Activated T-cell treated with anti-CD3 and anti-CD28 coated beads for 24 hours (primary cell): ENCODE measurements around the gene RBM19.

Experiments
- DNase-seq: peaks from one replicate; pipeline ENCODE4 v3.0.0-alpha.2; 2020; ENCODE audit warnings: low read depth

The RBM19 gene

DNA sequence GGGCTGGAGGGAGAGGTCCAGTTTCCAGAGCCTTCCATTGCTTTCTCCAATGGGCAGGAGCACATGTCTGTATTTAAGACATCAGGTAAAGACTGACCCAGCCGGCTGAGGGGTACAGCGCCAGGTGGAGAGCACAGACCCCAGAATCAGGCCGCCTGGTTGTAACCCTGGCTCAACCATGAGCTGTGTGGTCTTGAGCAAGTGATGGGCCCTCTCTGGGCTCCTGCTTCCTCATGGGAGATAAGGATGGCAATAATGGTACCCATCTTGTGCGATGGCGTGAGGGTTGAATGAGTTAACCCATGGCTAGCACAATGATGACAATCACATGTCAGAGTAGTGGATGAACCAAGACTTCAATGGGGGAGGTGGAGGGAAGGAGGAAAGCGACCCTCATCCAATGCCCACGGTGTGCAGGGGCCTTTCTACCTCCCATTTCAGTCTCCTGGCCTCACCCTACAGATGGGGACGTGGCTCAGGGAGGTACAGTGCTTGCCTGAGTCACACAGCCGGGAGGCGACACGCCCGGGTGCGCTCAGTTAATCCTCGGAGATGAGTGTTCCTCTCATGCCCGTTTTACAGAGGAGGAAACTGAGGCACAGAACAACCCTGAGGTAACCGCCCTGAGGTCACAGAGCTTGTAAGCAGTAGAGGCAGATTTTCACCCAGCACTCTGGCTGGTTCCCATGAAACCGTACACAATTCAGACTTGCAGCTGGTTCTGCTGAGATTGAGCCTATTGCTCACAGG, 163.9 kb downstream of the RBM19 start:
- DNase-seq: no peak

DNA sequence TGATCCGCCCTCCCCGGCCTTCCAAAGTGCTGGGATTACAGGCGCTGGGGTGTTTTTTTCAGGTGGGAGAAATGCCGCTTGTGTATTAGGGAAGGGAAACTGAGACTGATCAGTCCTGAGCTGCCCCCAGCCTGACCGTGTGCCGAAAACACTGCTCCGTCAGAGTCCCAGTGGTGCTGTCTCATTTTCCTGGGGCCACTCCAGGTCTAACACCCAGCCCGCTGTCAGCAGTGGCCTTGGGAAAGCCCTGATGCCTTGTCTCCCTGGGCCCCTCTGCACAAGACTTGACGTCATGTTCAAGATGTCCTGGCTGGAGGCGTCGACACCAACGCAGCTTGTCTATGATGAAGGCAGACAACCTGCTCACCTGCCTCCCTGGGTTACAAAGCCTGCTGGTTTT, 165.9 kb downstream of the RBM19 start:
- no peak for DNase-seq

DNA sequence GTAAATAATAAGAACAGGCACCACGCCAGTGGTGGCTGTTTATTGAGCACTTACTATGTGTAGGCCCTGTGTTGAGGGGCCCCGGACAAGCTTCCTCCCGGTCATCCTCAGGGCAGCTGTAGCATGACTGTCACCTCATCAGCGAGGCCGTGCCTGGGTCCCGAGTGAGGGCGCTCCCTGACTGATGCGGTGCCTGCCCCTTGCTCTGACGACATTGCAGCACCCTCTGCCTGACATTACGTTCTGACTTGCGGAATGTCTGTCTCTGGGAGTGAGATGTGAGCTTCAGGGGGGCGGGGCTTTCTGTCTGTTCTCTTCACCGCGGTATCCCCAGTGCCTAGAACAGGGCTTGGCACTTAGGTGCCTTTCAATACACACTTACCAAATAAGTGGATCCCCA, 167.6 kb downstream of the RBM19 start:
- no peak for DNase-seq

DNA sequence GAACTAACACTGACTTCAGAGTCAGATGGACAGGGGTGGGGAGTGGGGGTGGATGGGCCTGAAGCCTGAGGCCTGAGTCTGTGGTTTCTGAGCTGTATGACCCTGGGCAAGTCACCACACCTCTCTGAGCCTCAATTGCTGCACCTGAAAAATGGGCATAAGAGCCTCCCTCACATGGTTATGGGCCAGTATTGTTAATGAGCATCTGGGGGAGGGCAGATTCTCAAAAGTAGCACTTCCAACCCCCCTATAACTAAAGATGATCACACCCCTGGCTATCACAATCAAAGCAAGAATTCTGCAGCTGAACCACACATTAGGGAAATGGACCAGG, 168.6 kb downstream of the RBM19 start:
- no peak for DNase-seq

DNA sequence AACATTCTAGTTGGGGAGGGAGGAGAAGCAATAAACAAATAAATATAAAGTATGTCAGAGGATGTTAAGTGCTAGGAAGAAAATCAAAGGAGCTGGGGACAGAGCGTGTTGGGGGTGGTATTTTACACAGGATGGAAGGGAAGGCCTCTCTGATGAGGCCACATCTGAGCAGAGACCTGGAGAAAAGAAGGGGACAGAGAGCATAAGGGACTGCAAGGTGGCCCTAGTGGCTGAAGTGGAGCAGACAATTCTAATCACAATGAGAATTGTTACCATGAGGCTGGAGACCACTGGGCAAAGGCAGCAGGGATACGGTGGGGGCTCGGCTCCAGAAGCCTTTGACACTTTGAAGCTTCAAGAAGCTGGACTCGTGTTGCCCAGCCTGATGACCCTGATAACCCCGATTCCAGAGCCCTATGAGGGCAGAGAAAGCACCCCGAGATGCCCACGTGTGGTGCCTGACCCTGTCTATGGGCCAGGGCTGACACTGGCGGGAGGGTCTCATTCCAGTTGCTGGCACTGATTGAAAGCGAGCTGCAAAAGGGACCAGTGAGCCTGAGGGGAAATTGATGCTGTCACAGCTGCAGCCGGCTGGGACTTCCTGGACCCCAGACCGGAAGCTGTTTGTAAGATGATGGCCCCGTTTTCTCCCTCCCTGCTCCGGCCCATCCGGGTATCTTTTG, 169.1 kb downstream of the RBM19 start:
- no peak for DNase-seq

DNA sequence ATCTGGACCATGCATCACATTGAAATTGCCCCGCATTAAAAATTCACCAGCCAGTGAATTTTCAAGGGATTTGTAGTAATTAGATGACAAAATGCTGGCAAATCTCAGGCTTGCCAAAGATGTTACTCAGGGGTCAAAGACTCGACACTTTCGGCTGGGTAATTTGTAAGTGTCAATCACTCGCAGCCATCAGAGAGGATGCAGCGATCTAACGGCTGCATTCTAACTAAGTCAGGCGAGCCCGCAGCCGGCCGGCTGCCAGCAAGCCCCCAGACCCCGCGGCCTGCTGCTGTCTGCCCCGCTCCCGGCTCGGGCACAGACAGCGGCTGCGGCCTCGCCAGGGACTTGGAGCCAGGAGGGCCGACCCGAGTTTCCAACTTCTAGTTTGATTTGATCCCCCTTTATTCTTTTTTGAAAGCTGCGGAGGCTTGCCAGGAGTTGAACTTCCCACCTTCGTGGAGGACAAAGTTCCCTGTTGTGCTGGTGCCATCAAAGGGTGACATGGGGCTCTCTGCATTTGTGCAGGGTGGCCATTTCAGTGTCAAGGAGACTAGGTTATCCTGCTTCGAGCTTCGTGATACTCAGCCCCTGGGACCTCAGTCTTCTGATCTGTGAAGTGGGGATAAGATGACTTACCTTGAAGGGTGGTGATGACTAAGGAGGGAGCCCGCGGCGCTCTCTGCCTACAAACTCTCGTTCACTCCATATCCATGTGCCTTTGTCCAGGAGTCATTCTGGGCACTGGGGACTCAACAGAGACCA, 169.9 kb downstream of the RBM19 start:
- DNase-seq: no peak

DNA sequence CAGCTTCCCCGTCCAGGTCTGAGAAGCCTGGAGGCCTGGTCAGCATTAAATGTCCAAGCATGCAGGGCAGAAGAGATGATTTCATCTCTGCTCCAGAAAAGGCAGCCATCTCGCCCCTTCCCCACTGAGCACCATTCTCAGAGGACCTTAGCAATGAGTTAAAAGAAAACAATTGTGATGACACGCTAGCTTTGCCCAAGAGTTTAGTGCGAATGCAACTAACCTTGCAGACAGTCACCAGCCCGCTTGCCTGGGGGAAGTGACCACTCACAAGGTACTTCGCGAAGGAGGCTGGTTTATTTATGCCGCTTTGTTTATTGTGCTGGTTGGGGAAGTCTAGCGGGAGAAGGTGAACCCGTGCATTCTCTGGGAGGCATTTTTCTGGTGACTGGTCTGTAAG, 170.7 kb downstream of the RBM19 start:
- no peak for DNase-seq

DNA sequence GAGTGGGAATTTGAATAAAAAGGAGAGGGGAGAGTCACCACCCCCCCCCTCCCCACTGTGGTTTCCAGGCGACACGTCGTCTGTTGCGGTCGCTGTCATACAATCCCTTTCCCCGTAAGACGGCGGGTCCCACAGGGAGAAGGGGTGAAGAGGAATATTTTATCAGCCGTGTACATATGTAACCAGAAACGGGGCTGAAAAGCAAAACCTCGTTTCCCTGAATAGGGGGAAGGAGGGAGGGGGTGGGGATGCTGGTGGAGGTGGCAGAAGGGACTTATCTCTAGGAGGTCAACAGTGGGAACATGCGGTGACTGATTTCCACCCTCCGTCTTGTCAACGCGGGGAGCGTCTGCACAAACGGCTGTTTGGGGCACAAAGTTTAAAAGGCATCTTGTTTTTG, 171.4 kb downstream of the RBM19 start:
- DNase-seq: no peak

DNA sequence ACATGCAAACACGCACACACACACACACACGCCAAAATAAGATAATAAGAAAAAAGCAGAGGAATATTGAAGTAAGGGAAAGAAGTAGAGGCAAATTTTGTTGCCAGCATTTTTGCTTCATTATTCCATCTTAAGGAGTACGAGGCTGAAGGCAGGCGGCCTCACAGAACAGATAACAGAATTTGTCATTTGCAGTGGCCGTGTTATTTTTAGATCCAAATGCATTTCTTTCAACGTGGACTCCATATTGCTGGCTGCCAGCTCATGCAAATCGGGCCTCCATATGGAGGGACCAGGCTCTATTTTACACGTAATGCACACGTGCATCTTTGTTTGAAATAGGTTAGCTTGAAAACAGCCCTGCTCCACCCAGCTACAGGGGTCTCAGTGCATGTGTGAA, 172.9 kb downstream of the RBM19 start:
- no peak for DNase-seq

DNA sequence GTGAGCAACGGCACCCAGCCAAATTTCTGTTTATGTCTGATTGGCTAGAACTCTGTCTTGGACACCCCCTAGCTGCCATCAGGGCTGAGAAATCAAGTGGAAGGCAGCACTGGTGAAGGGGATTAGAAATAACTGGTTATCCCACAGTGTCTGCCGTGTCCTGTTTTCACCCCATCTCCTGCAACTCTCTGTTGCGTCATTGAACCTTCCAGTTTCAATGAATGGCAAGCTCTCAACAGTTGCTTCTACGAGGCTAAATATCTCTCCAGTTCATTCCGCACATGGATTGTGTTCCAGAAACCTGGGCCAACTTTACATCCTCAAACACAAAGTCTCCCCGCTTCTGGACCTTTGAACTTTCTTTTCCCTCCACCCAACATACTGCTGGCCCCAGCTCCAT, 173.7 kb downstream of the RBM19 start:
- DNase-seq: no peak

DNA sequence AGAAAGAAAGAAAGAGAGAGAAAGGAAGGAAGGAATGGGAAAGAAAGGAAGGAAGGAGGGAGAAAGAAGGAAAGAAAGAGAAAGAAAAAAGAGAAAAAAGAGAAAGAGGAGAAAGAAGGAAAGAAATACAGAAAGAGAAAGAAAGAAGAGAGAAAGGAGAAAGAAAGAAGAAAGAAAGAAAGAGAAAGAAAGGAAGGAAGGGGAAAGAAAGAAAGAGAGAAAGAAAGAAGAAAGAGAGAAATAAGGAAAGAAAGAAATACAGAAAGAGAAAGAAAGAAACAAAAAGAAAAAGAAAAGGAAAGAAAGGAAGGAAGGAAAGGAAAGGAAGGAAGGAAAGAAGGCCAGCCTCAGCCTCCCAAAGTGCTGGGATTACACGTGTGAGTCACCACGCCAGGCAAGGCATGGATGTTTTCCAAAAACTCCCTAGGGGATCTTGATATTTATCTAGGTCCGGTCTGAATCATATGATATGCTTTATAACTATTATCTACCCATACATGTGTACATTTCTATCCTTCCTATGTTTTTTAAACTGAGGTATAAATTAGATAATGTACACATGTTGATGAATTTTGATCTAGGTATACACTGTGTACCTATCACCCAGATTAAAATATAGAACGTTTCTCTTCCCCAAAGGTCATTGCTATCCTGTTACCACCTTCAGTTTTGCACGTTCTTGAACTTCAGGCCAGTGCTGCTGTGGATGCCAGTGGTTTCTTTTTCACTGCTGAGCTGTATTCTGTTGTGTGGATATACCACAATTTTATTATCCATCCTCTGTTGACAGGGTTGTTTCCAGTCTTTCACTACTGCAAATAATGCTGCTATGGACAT, 177.9 kb downstream of the RBM19 start:
- DNase-seq: no peak

DNA sequence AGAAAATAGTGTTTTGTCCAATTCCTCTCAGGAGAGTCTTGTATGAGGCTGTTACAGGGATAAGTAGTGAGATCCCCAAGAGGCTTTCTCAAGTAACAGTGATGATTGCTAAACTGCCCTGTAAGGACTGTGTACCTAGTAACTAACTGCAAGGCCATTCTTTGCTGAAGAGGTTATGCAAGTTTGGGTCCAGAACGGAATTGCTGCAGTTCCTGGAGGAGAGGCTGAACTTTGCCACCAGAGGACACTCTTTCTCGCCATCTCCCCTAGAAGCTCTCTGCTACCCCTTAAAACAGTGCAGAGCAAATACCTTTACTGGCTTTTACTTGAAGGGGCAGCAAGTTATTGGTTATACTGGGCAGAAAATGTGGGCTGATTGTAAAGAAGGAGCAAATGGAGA, 180.0 kb downstream of the RBM19 start:
- DNase-seq: no peak

DNA sequence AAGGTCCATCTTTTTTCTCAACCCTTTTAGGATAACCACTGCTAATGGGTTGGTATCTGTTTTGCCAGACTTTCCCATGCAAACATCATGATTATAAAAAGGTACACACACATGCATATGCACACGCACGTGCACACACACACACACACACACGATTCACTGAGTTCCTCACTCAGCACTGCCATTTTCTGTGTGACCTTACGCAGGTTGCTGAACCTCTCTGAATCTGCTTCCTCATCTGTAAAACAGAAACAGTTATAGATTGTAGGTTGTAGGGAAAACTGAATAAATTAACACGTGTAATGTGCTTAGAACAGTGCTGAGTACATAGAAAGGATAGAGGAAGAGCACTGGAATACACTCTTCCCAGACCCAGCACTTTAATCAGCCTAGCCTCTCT, 182.3 kb downstream of the RBM19 start:
- no peak for DNase-seq

DNA sequence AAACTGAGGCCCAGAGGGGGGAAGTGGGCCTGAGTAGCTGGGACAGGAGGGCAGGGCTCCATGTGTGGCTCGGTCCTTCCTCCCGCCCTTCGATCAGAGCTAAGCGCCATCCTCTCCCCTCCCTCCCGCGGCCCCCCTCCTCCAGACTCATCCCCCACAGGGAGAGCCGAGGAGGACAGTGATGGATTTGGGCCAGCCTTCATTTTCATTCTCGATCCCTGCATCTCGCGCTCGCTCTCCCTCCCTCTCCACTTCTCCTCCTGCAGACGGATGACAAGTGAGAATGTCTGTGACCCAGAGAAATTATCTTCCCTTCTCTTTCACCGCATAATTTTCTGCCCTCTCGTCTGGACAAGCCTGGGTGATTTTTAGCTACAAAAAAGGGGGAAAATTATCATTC, 183.3 kb downstream of the RBM19 start:
- no peak for DNase-seq

DNA sequence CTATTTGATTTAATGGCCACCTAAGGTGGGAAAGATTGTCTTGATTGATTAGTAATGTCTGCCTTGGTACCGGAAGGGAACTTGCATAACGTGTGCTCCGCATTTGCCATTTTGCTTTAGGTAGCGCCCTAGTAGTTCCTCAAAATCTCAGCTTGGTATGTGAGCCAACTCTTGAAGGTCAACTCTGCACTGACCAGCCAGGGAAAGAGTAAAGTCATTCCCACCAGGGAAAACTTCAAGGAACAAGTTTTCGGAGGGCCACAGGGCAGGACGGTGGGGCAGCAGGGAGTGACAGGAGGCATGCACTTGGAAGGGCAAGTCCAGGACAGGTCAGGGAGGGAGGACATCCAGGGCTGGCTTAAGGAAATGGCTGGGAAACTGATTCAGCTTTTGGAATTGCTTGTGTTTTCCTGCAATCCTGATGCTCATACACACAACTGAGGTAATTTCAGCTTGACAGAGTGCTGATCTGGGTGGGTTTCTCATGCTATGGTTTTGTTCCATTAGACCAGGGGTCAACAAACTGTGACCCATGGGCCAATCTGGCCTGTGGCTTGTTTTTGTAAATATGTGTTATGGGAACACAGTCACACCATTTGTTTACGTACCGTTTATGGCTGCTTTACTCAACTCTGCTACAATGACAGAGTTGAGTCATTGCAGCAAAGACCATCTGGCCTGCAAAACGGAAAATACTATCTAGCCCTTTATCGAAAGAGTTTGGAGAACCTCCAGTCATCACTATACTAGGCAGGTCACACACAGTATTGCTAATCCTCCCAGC, 184.5 kb downstream of the RBM19 start:
- no peak for DNase-seq

DNA sequence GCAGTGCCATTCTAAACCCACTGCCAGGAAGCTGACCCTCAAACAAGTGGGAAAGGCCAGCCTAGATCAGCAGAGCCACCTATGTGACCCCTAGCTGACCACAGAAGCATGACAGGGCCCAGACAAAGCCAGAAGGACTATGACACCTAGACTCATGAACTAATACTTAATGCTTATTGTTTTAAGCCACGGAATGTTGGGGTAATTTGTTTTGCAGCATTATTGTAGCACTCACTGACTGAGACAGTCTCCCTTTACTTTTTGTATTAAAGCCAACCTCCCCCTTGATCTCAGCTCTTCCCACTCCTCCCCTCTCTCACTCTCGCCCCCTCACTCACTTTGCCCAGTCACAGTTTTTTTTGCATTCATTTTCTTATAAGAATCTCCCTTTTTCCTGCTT, 186.4 kb downstream of the RBM19 start:
- no peak for DNase-seq

DNA sequence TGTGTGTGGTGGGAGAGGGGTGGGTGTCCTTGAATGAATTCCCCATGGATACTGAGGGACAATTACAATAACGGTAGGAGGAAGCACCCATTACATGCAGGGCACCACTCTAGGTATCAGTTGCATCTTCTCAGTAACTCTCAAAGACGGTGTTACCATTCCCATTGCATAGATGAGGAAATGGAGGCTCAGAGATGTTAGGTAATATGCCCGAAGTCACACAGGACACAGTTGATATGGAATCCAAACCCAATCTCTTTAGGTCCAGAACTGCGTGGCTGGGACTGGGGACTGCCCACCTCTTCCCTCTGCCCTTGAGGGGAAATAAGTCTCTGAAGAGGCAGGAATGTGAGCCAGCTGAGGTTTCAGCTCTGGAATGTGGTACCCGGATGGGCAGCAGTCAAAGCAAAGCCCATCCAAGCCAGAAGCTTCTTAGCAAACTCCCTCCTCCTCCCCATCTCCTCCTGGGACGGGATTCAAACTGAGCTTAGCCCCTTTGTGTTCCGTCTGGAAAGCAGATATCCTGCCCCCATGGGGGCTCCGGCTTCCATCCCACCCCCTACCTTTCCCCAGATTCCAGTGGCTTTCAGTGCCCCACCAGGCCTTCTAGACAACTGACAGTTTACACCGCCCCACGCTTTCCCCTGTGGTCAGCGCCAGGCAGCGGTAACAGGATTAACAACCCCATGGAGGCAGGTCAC, 187.5 kb downstream of the RBM19 start:
- DNase-seq: no peak

DNA sequence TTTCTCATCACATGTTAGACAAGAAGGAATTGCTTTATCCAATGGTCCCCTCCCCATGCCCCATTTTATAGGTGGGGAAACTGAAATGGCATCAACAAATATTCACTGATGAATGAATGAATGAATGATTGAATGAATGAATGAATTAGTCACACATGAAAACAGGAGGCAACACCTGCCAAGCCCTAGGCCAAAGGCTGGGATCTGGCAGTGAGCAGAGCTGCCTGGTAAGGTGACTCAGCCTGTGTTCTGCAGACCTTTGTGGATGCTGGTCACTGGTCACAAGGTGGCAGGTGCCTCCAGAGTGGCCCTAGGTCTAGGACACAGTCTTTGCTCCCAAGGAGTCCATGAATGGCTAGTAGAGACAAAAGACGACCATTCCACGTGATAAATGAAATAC, 188.4 kb downstream of the RBM19 start:
- DNase-seq: no peak

DNA sequence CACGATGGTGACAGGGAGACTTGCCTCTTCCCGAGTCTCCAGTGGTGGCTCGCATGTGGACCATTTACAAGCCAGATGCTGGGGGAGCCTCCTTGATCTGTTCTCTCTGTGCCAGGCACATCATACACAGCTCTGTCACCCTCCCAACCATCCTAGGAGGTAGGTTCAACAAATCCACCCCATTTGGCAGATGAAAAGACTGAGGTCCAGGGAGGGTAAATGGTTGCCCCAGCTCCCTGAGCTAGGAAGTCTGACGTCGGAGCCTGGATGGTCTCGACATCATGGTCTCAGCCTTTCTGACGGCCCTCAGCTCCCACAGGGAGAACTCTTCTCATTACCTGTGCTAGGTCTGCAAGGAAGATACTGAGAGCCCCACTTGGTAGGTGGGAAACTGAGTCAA, 189.6 kb downstream of the RBM19 start:
- DNase-seq: no peak

DNA sequence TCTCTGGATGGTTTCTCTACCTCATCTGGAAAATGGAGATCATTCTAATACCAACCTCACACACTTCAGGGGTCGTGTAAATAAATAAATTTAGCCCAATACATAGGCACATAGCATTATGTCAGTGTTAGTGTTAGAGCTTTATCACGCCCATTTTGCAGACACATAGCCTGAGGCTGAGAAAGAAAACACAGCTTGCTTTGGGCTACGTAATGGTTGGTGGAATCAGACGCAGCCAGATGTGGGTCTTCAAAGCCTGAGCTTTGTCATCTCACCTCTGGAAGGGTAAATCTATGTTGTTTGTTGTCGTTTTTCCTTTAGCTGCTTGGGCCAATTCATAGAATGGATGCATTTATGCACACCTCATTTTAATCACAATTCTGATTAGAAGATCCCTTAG, 191.6 kb downstream of the RBM19 start:
- no peak for DNase-seq

DNA sequence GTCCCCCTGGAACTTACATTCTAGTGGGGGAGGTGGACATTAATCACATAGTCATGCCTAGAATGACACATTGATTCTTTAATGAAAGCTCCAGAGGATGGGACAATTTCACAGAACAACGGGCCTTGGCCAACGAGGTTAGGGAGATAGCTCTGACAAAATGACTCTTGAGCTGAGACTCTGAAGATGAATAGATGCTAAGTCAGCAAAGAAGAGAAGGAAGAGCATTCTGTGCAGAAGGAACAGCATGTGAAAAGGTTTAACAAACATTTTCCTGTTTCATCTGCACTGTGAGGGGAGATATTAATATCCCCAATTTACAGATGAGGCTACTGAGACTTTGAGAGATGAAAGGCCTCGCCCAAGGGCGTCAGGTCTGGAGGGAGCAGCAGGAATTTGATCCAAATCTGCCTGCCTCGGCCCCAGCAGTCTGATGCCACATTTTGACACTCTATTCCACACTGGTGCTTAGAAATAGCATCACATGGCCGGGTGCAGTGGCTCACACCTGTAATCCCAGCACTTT, 193.6 kb downstream of the RBM19 start:
- no peak for DNase-seq
